Panc1 (cell line): ENCODE data around the gene EIF3B.

ENCODE experiments used
- POLR2AphosphoS5 ChIP-seq: IDR thresholded peaks from 2 replicates; pipeline ENCODE4 v1.6.1; 2012; ENCODE audit warnings: mild to moderate bottlenecking, low read depth, low read length, moderate library complexity
- SIN3A ChIP-seq: IDR thresholded peaks from 2 replicates; pipeline ENCODE4 v1.6.1; 2012; ENCODE audit warnings: low read depth, mild to moderate bottlenecking, low read length, moderate library complexity, borderline replicate concordance; ENCODE audit not compliant: insufficient read depth
- TCF7L2 ChIP-seq: IDR thresholded peaks from 2 replicates; pipeline ENCODE4 v1.6.1; 2011; ENCODE audit warnings: mild to moderate bottlenecking, low read depth, low read length, inconsistent platforms
- TF ChIP-seq, protein P1 (sequence below): fragments of 450-650 bp; IDR thresholded peaks from 2 replicates; pipeline ENCODE4 v1.5.1; 2017; ENCODE audit warnings: mild to moderate bottlenecking

DNA sequence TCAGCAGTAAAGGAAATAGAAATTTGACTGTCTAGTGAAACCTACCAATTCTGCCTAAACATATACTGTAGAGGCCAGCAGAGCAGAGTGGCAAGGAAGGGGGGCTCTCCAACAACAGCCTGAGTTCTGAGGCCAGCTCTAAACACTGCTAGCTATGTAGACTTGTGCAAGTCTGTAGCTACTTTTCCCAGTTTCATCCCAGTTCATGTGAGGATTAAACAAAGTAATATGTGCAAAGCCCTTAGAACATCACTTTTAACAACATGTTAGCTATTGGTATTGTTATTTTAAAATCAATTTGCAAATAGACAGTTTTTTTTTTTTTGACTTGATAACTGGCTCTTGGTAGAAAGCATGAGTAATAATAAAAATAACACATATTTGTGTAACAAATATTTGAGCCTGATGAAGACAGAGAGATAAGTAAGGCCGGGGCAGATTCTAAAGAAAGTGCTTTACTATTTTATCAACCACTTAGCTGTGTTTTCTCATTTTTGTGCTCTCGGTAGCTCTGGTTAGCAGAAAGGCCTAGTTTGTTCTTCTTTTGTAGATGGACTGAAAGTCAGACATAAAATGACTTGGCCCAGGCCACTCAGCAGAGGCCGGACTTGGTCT lies 58.1 kb downstream of the EIF3B start:
- TF ChIP-seq, protein P1, sequence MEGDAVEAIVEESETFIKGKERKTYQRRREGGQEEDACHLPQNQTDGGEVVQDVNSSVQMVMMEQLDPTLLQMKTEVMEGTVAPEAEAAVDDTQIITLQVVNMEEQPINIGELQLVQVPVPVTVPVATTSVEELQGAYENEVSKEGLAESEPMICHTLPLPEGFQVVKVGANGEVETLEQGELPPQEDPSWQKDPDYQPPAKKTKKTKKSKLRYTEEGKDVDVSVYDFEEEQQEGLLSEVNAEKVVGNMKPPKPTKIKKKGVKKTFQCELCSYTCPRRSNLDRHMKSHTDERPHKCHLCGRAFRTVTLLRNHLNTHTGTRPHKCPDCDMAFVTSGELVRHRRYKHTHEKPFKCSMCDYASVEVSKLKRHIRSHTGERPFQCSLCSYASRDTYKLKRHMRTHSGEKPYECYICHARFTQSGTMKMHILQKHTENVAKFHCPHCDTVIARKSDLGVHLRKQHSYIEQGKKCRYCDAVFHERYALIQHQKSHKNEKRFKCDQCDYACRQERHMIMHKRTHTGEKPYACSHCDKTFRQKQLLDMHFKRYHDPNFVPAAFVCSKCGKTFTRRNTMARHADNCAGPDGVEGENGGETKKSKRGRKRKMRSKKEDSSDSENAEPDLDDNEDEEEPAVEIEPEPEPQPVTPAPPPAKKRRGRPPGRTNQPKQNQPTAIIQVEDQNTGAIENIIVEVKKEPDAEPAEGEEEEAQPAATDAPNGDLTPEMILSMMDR, result no peak
- TF ChIP-seq POLR2AphosphoS5 (no peak), TCF7L2 (no peak), SIN3A (no peak)
